Amygdala (tissue), 56 donors: ENCODE data around the gene LGI4.
A peak's percentile ranks its signal among the peaks of the same experiment; 100 is the strongest.
"Not testable (repeated sequence)": the region's sequence is repeated elsewhere in the genome, so short reads cannot be mapped to it uniquely, and the experiment has no call there.

ENCODE experiments used
- DNase-seq, 56 donors: peaks; one replicate each; lab custom pipeline; 2025; lab: John Stamatoyannopoulos, UW

LGI4 gene

DNA sequence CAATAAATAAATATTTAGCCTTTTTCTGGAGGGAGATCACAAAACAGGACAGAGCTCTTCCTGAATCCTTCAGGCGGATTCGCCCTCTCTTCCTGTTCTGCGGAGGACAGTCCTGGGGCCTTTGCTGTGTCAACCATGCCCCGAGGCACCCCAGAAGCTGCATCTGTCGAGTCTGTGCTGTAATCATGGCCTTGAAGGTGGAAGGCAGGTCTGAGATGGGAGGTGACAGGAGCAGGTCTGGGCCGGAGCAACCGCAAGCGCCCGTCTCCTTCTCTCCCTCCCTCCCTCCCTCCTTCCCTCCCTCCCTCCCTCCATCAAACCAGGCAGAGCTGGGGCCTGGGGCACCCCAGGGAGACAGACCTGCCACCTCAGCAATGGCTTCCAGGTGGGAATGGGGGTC is 23.9 kb downstream of the LGI4 start:
- no peak for DNase-seq

DNA sequence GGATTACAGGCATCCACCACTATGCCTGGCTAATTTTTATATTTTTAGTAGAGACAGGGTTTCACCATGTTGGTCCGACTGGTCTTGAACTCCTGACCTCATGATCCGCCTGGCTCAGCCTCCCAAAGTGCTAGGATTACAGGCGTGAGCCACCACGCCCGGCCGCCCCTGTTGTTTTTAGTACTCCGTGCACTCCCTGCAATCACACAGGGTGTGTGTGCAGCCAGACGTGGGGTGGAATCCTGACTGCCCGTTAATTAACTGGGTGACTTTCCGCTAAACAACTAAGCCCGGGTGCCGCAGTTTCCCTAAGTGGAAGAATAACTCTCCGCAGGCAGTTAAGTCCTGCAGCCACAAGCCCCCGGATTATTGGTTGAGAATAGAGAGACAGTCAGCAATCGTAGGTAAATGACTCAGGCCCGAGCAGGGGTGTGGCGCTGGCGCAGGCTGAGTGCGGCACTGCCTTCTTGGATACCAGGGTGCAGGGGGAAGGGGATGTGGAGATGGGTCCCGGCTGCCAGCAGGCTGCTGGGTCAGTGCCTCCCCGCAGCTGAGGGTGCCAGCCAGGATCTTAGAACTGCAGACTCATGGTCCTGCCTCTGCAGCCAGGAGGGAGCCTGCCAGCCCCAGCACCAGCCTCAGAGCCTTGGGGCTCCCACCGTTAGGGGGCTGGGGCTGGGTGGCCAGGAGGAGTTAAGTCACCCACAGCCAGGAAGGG is 25.3 kb downstream of the LGI4 start:
- peak in 45 of 56 donors; percentile 18 to 82 (median 49) for DNase-seq

DNA sequence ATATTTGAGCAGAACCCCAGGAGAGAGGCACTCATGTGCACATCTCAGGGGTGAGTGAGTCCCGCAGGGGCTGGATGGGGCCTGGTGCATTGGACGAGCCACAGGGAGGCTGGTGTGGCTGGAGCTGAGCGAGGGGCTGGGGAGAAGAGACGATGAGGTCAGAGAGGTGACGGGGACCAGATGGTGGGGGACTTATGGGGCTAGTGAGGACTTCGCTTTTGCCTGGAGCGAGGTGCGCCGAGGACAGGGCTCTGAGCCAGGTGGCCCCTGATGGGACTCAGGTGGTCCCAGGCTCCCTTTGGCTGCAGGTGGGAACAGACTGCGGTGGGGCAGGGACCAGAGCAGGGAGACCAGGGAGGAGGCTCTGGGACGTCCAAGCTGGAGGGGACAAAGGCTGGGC is 26.1 kb downstream of the LGI4 start:
- no peak for DNase-seq

DNA sequence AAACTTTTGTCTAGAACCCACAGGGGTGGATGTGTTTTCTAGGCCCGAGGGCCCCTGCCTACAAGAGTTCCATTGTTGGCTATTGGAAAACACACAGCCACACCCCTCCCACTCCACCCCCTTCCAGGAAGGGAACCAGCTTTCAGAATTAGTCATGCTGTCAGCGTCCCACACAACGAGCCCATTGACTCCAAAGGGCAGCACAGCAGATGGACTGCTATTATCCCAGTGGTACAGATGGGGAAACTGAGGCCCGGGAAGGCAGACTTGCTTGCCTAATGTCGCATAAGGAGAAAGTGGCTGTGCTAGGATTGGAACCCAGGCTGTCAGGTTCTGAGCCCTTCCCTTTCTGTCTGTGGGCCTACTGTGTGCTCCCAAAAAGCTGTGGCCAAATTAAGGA is 27.3 kb downstream of the LGI4 start:
- peak in 53 of 56 donors; percentile 24 to 94 (median 77) for DNase-seq

DNA sequence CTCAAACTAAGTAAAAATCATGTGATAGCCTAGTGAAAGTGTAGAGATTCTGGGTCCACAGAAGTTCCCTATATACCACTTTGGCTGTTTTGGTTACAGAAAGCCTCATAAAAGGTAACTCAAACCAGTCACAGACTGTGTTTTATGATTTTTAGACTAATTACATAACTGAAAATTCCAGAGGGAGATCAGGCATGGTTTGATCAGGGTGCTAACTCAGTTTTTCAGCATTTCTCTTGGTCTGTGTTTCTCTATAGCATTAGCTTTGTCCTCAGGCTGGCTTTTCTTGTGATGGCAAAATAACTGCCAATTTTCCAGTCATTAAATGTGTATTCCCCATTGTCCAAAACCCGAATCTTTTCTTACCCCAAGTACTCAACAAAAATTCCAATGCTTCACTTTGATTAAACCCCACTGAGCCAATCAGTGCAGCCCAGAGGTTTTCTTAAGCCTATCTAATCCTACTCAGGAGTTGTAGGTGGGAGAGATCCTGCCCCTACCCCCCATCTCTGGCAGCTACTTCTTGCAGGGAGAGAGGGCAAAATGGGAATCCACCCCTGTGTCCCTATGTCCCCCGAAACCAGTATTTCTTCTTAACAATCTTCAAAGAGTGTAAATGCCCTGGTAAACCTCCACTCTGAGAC is 27.8 kb downstream of the LGI4 start:
- DNase-seq, result no peak

DNA sequence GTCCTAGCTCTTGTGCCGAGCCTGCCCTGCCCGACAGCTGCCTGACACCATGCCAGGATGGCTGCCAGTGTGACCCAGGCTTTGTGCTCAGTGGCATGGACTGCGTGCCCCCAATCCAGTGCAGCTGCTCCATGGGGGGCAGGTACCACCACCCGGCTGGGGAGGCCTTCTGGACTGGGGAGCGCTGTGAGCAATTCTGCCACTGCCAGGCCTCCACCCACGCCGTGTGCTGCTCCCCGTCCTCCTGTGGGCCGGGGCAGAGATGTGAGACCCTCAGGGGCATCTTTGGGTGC is 28.6 kb downstream of the LGI4 start:
- DNase-seq, result peak in 49 of 56 donors; percentile 16 to 90 (median 71)

DNA sequence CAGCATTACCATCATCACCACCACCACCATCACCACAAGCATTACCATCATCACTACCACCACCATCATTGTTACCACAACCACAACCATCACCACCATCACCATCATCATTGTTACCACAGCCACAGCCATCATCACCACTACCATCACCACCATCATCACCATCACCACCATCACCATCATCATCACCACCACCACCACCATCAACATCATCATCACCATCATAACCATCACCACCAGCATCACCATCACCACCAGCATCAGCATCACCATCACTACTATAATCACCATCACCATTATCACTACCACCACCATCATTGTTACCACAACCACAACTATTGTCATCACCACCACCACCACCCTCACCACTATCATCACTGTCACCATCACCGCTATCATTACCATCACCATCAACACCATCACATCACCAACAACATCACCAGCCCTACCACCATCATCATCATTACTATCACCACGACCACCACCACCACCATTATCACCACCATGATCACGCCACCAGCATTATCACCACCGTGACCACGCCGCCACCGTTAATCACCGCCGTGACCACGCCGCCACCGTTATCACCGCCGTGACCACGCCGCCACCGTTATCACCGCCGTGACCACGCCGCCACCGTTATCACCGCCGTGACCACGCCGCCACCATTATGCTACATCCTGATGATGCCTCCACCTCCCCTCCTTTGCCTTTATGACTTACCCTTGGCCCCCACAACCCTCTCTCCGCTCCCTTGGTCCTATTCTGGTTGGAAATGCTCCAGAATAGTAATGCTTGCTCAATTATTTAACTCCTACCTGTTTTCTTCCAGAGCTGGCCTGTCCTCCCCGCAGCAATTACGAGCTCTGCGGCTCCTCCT is 29.2 kb downstream of the LGI4 start:
- DNase-seq, result no peak

DNA sequence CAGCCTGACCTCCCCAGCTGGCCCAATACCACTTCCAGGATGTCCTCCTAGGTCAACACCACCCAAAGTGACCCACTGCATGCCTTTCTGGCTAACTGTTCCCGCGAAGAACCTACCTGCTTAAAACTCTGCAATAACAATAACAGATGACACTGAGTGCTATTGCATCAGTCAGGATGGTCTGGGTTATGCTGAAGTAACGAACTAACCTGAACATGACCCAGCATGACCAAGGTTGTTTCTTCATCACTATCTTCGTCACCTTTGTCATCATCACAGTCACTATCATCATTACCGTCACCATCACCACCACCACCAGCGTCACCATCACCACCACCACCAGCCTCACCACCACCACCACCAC is 29.8 kb downstream of the LGI4 start:
- no peak for DNase-seq

DNA sequence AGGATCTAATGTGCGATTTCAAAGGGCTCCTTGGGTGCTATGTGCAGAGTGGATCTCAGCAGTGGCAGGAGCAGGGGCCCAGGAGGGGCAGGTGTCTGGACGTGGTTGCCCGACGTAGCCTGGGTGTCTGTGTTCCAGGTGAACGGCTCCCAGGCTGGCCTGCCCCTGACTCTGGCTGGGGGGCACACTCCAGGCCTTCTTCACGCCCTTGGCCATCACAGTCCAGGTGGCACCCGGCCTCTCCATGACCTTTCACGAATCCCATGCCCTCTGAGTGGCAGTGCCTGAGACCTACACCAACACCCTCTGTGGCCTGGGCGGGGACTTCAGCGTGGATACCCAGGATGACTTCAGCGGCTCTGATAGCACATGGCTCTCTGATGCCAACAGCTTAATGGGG is 30.5 kb downstream of the LGI4 start:
- no peak for DNase-seq

DNA sequence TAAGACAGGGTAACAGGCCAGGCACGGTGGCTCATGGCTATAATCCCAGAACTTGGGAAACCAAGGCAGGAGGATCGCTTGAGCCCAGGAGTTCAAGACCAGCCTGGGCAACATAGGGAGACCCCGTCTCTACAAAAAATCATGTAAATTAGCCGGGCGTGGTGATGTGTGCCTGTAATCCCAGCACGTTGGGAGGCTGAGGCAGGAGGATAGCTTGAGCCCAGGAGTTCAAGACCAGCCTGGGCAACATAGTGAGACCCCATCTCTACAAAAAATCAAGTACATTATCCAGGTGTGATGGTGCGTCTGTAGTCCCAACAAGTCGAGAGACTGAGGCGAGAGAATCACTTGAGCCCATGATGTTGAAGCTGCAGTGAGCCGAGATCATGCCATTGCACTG is 31.2 kb downstream of the LGI4 start:
- DNase-seq, result not testable (repeated sequence)

DNA sequence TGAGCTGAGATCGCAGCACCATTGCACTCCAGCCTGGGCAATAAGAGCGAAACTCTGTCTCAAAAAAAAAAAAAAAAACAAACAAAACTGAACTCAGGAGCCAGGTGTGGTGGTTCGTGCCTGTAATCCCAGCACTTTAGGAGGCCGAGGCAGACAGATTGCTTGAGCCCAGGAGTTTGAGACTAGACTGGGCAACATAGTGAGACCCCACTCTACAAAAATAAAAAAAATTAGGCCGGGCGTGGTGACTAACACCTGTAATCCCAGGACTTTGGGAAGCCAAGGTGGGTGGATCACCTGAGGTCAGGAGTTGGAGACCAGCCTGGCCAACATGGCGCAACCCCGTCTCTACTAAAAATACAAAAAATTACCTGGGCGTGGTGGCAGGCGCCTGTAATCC is 32.9 kb downstream of the LGI4 start:
- not testable (repeated sequence) for DNase-seq

DNA sequence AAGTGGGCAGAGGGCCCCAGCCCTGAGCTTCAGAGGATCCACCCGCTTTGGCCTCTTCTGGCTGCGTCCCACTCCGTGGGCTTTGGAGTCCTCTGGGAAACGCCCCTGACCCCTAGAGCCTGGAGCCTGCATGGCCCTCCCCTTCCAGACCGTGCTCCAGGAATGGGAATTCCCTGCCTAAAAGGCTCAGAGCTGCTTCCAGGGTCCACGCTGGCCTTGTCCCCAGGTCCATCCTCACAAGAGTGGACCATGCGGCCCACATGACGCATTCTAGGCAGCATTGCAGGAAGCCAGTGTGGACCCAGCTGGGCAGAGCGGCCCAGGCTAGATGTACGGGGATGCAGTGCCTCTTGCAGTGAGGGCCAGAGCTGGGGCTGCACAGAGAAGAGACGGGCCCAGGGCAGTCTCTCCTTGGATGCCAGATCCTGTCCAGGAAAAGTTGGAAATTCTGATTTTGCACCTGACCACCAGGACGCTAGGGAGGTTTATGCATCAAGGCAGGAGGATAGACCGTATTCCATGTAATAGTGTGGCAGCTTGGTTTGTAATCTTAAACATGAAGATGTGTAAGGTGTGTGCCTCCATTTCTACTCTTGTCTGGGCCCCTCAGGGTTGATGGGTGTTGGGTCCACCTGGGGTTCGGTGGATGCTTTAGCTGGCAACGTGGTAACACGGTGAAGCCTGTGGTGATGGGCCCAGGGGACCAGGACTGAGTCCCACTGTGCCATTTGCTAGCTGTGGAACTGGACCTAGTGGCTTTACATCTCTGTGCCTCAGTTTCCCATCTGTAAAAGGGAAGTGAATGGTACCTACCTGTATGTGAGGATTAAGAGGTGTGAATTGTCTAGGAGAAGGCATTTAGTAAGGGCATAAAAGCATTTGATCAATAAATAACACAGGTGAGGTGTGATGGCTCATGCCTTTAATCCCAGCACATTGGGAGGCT is 34.0 kb downstream of the LGI4 start:
- DNase-seq, result no peak

DNA sequence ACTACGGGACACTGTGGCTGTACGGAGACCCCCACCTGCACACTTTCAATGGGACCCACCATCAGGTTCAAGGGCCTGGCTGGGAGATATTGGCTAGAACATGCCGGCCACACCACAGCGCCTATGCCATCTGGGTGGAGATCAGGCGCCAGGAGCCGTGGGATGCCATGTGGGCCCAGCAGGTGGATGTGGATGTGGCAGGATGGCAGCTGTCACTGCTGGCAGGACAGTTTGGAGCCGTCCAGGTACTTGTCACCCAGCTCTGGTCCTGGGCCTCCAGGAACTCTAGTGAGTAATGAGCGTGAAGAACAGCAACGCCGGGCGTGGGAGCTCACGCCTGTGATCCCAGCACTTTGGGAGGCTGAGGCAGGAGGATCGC is 35.0 kb downstream of the LGI4 start:
- DNase-seq, result no peak

DNA sequence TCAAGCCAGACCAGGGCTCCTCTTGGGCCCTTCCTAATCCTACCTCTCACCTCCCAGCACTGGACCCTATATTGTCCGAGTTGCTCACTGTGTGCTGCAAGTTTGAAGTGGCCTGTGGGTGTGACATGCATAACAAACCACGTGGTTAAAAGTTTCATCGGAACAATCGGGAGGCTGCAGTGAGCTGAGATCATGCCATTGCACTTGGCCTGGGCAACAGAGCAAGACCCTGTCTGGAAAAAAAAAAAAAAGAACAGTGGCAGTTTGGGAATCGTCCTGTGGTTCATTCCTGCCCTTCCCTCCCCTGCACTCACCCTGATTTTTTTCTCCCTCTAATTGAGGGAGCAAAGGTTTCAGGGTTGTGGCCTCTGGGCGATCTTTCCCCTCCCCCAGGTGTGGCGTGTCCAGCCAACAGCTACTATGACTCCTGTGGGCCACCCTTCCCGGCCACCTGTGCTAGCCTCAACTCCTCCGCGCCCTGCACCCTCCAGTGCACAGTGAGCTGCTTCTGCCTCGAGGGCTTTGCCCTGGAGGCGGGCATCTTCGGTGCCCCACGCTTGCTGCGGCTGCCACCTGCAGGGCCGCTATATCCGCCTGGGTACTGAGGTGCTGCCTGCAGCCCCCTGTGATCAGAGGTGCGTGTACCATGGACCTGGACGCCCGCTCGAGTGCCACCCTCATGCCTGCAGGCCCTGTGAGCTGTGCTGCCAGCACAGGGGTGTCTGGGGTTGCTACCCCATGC is 35.5 kb downstream of the LGI4 start:
- DNase-seq, result no peak

DNA sequence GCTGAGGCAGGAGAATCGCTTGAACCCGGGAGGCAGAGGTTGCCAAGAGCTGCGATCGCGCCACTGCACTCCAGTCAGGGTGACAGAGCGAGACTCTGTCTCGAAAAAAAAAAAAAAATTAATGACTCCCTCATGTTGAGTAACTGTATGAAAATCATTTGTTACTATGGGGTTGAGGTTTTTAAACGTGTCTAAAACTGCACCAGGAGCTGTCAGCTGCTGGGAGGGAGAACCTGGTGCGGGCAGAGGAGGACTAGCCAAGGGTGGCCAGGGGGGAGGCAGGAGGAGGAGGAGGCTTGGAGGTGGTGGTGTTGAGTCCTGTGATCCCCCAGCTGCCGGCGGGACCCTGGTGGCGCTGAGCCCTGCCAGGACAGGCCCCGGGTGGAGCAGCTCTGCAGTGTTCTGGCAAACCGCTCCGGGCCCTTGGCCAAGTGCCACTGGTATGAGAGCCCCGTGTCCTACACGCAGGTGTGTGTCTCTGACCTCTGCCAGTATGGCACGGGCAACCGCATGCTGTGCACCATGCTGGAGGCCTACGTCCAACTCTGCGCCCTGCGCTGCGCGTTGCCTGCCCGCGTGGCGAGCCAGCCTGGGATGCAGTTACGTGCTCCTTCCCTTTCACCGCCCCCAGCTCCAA is 36.3 kb downstream of the LGI4 start:
- peak in 3 of 56 donors; percentile 16 to 64 (median 28) for DNase-seq

DNA sequence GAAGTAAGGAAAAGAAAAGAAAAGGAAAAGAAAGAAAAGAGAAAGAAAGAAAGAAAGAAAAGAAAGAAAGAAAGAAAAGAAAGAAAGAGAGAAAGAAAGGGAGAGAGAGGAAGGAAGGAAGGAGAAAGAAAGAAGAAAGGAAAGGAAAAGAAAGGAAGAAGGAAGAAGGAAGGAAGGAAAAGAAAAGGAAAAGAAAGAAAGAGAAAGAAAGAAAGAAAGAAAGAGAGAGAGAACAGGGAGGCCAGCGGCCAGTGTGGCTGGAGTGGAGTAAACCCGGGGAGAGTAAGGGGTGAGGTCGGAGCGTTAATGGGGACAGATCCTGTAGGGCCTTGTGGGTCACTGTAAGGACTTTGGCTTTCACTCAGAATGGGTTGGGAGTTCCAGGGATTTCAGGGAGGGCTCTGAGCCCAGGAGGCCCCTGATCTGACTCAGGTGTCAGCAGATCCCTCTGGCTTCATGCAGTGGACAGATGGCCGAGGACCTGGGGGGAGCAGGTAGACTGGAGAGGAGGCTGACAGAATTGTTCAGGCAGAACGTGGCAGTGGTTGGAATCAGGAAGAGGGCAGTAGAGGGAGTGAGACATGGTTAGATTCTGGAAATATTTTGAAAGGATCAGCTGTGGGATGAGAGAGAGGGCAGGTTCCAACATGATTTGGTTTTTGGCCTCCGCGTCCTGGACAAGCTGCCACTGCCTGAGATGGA is 39.0 kb downstream of the LGI4 start:
- no peak for DNase-seq

DNA sequence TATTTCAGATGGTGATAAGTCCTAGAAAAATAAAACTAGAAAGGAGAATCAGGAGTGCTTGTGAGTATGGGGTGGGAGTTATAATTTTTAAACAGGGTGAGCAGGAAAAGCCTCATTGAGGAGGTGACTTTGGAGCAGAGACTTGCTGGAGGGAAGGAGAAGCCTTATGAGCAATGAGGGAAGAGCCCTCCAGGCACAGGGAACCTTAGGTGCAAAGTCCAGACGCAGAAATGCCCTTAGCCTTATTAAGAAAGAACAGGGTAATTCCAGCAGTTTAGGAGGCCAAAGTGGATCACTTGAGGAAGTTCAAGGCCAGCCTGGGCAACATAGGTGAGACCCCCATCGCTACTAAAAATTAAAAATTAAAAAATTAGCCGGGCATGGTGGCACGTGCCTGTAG is 40.2 kb downstream of the LGI4 start:
- DNase-seq, result no peak

DNA sequence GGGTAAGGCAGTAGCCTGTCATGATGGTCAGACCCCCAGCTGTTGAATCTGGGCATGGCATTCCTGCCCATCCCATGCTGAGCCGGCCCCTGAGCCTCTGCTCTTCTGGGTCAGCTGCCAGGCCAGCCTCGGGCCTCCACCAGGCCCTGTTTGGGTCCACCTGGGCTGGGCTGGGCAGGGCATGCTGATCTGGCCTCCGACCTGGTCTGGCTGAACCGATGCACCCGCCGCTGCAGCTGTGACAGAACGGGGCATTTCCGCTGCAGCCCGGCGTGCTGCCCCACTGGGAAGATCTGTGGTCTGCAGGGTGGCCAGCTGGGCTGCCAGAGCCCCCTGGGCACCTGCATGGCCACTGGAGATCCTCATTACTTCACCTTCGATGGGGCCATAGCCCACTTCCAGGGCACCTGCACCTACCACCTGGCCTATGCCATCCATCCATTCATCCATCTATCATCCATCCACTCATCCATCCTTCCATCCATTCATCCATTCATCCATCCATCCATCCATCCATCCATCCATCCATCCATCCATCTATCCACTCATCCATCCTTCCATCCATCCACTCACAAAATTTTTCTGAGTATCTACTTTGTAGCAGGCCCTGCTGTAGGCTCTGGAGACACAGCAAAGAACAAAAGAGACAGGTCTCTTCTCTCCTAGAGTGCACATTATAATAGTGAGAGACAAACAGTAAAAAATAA is 40.8 kb downstream of the LGI4 start:
- DNase-seq, result no peak
